Testis (tissue), 3 donors: Measurements from ENCODE around the gene SND1. TPM values are rescaled to one million over a fixed set of nuclear protein-coding genes. Genes with fewer than 3 reads are reported as not detected.

ENCODE experiments used
- DNase-seq: peaks from one replicate; pipeline ENCODE4 v3.0.0-alpha.2; 2019
- H3K27ac ChIP-seq, 2 donors: fragments of 200-600 bp; sonication (generic); one replicate each; pipeline ENCODE4 v1.5.1; 2019
- H3K27me3 ChIP-seq: fragments of 200-600 bp; sonication (generic); one replicate; pipeline ENCODE4 v1.5.1; 2019
- H3K36me3 ChIP-seq: fragments of 200-600 bp; sonication (generic); one replicate; pipeline ENCODE4 v1.5.1; 2017; ENCODE audit warnings: low read depth; ENCODE audit errors: missing control alignments
- H3K4me1 ChIP-seq: fragments of 200-600 bp; sonication (generic); one replicate; pipeline ENCODE4 v1.5.1; 2019
- H3K4me3 ChIP-seq, 2 donors: fragments of 200-600 bp; sonication (generic); one replicate each; pipeline ENCODE4 v1.5.1; 2017 to 2019
- H3K9me3 ChIP-seq: fragments of 200-600 bp; sonication (generic); one replicate; pipeline ENCODE4 v1.5.1; 2017
- CTCF ChIP-seq, 3 experiments: fragments of 450-650 bp in 2 of 3; fragments of 200-600 bp in 1 of 3; sonication (generic) in 1 of 3; IDR thresholded peaks; one replicate each; pipeline ENCODE4 v1.5.1; 2016 to 2019; ENCODE audit warnings: antibody characterized with exemption in 3 of 3, mild to moderate bottlenecking in 2 of 3, moderate library complexity in 1 of 3
- POLR2A ChIP-seq: fragments of 450-650 bp; IDR thresholded peaks from one replicate; pipeline ENCODE4 v1.6.1; 2017; ENCODE audit warnings: antibody characterized with exemption, mild to moderate bottlenecking, moderate library complexity
- WGBS, 2 donors: methylation state at CpG; one replicate each; pipeline ENCODE4 v1.1.5; 2018; 5-methylcytosine and 5-hydroxymethylcytosine counted together
- intact Hi-C: fragments of 100-400 bp; cut with DNase I; formaldehyde crosslinking; loops from one replicate; pipeline ENCODE4 v1.15.1; 2023; ENCODE audit warnings: low total_unique reads
- polyA plus RNA-seq: library from polyadenylated mRNA; stranded (reverse); fragments of 350-450 nt; fragmentation: Illumina TruSeq; extraction: RNeasy Lipid Tissue Mini Kit (QIAGEN cat#74804); gene quantifications from one replicate; pipeline ENCODE4 v1.2.3, GENCODE V29; 2014; ENCODE audit warnings: low read depth, low replicate concordance; ENCODE audit not compliant: insufficient read depth
- total RNA-seq, 2 donors: library from RNA; depleted of rRNA; stranded (reverse); fragments of >200 nt; gene quantifications; one replicate each; pipeline ENCODE4 v1.2.3, GENCODE V29; 2016

Gene SND1
- total and polyA plus RNA-seq, 3 donors from 2014 or later = 132 to 207 (median 179) TPM

GRCh38 chr7:127702052-127702652, 50.2 kb downstream of the SND1 start:
- Histone ChIP-seq H3K27ac (no peak overlapping the region), H3K4me1 (no peaks in the 10 kb centered on the region), H3K27me3 (no peaks in the 10 kb centered on the region), H3K36me3 (no peaks in the 10 kb centered on the region), H3K9me3 (no peaks in the 10 kb centered on the region), H3K4me3 (no peak overlapping the region)
- 91 to 97% methylated on average over 6 of the region's 6 CpGs for WGBS, 2 donors
- intact Hi-C loops = no loop called here
- TF ChIP-seq CTCF (IDR thresholded peaks at IDR 0.05) = no peak
- no peak for TF ChIP-seq POLR2A
- DNase-seq = no peak

GRCh38 chr7:127702938-127703337, 50.9 kb downstream of the SND1 start:
- no peak overlapping the region for H3K27ac ChIP-seq
- WGBS, 2 donors = 93 to 96% methylated on average over 7 of the region's 7 CpGs
- no peaks in the 10 kb centered on the region for H3K9me3 ChIP-seq
- TF ChIP-seq POLR2A (no peak), CTCF (IDR thresholded peaks at IDR 0.05) (no peak)
- H3K27me3 ChIP-seq = no peaks in the 10 kb centered on the region
- H3K36me3 ChIP-seq = no peaks in the 10 kb centered on the region
- intact Hi-C loops = no loop called here
- no peak overlapping the region for H3K4me3 ChIP-seq
- no peaks in the 10 kb centered on the region for H3K4me1 ChIP-seq
- no peak for DNase-seq

GRCh38 chr7:127704211-127704610, 52.2 kb downstream of the SND1 start:
- TF ChIP-seq CTCF (IDR thresholded peaks at IDR 0.05) (no peak), POLR2A (no peak)
- Histone ChIP-seq H3K4me1 (no peaks in the 10 kb centered on the region), H3K4me3 (no peak overlapping the region), H3K27ac (no peak overlapping the region), H3K9me3 (no peaks in the 10 kb centered on the region), H3K27me3 (no peaks in the 10 kb centered on the region), H3K36me3 (no peaks in the 10 kb centered on the region)
- intact Hi-C loops = no loop called here
- DNase-seq = no peak
- 41 to 48% methylated on average over 1 of the region's 1 CpG for WGBS, 2 donors

- no peaks in the 10 kb centered on the region for H3K4me1 ChIP-seq
- no peaks in the 10 kb centered on the region for H3K36me3 ChIP-seq
- 93 to 94% methylated on average over 6 of the region's 6 CpGs for WGBS, 2 donors
- DNase-seq = no peak
- no peak overlapping the region for H3K27ac ChIP-seq
- no peaks in the 10 kb centered on the region for H3K9me3 ChIP-seq
- no peak for TF ChIP-seq CTCF (IDR thresholded peaks at IDR 0.05)
- no peak for TF ChIP-seq POLR2A
- no peak overlapping the region for H3K4me3 ChIP-seq
- intact Hi-C loops = loop anchor here (5.0 kb wide), 1 partner anchor 502 kb away; no protein-coding TSS in a partner anchor
- no peaks in the 10 kb centered on the region for H3K27me3 ChIP-seq
These were observed 53.5 kb downstream of the SND1 start for GRCh38 chr7:127705461-127705959.

- intact Hi-C loops = loop anchor here (5.0 kb wide), 1 partner anchor 501 kb away; no protein-coding TSS in a partner anchor
- Histone ChIP-seq H3K27ac (no peak overlapping the region), H3K4me3 (no peak overlapping the region), H3K36me3 (no peaks in the 10 kb centered on the region), H3K9me3 (no peaks in the 10 kb centered on the region), H3K4me1 (no peaks in the 10 kb centered on the region), H3K27me3 (no peaks in the 10 kb centered on the region)
- TF ChIP-seq CTCF (IDR thresholded peaks at IDR 0.05) (no peak), POLR2A (no peak)
- DNase-seq = no peak
These were observed 54.8 kb downstream of the SND1 start for GRCh38 chr7:127706766-127707165.
